RWPE2 (cell line): Measurements from ENCODE around the gene SLC7A6.

Source experiments
- ATAC-seq: fragments of 200-7000 bp; cut with Tn5 transposase; 3 replicates; pipeline ENCODE4 v1.9.1; 2021; ENCODE audit warnings: low read depth
- DNase-seq: peaks from one replicate; pipeline ENCODE4 v3.0.0-alpha.2; 2020; ENCODE audit warnings: low spot score
- H3K27ac ChIP-seq: fragments of 450-650 bp; 2 replicates; pipeline ENCODE4 v1.5.1; 2017; ENCODE audit warnings: mild to moderate bottlenecking; ENCODE audit not compliant: poor library complexity, severe bottlenecking
- H3K27me3 ChIP-seq: fragments of 250-450 bp; sonication (Bioruptor Pico); 2 replicates; pipeline ENCODE4 v1.5.1; 2021; ENCODE audit warnings: mild to moderate bottlenecking, moderate library complexity; ENCODE audit not compliant: insufficient read depth, poor library complexity, severe bottlenecking
- H3K36me3 ChIP-seq: fragments of 250-450 bp; sonication (Bioruptor Pico); 2 replicates; pipeline ENCODE4 v1.5.1; 2020; ENCODE audit warnings: low read depth, mild to moderate bottlenecking, moderate library complexity
- H3K4me1 ChIP-seq: fragments of 250-450 bp; sonication (Bioruptor Pico); 2 replicates; pipeline ENCODE4 v1.5.1; 2021; ENCODE audit warnings: mild to moderate bottlenecking, moderate library complexity; ENCODE audit not compliant: insufficient read depth, poor library complexity, severe bottlenecking
- H3K4me3 ChIP-seq: fragments of 250-450 bp; sonication (Bioruptor Pico); 2 replicates; pipeline ENCODE4 v1.5.1; 2021; ENCODE audit warnings: mild to moderate bottlenecking, moderate library complexity; ENCODE audit not compliant: severe bottlenecking
- H3K9me3 ChIP-seq: fragments of 250-450 bp; sonication (Bioruptor Pico); 2 replicates; pipeline ENCODE4 v1.5.1; 2021; ENCODE audit warnings: mild to moderate bottlenecking, moderate library complexity; ENCODE audit not compliant: severe bottlenecking
- CTCF ChIP-seq: fragments of 450-650 bp; IDR thresholded peaks from one replicate; pipeline ENCODE4 v1.5.1; 2017; ENCODE audit warnings: mild to moderate bottlenecking, moderate library complexity; ENCODE audit not compliant: poor library complexity, severe bottlenecking

Gene SLC7A6

GRCh38 chr16:68217506-68217905 is 46.8 kb upstream of the SLC7A6 start:
- no peak for TF ChIP-seq CTCF
- ATAC-seq = no peak

GRCh38 chr16:68219725-68220351 is 44.5 kb upstream of the SLC7A6 start:
- DNase-seq (no peak), ATAC-seq (no peak)
- Histone ChIP-seq H3K27me3 (no peaks in the 10 kb centered on the region), H3K9me3 (no peaks in the 10 kb centered on the region), H3K36me3 (no peaks in the 10 kb centered on the region; the same call in 1 of the 2 replicates), H3K4me3 (no peak overlapping the region), H3K4me1 (no peaks in the 10 kb centered on the region), H3K27ac (no peak overlapping the region)
- TF ChIP-seq CTCF = no peak

More at GRCh38 chr16:68217506-68217905, 46.8 kb upstream of the SLC7A6 start:
- Histone ChIP-seq H3K4me1 (no peaks in the 10 kb centered on the region), H3K27ac (no peak overlapping the region), H3K27me3 (no peaks in the 10 kb centered on the region), H3K9me3 (no peaks in the 10 kb centered on the region), H3K4me3 (no peak overlapping the region), H3K36me3 (no peaks in the 10 kb centered on the region; the same call in 1 of the 2 replicates)
- DNase-seq = no peak

GRCh38 chr16:68223072-68223471 is 41.3 kb upstream of the SLC7A6 start:
- no peaks in the 10 kb centered on the region for H3K36me3 ChIP-seq
- no peak overlapping the region for H3K4me3 ChIP-seq
- no peak for TF ChIP-seq CTCF
- no peak overlapping the region for H3K27ac ChIP-seq
- no peaks in the 10 kb centered on the region for H3K4me1 ChIP-seq
- DNase-seq = no peak
- H3K27me3 ChIP-seq = no peaks in the 10 kb centered on the region
- ATAC-seq = no peak
- no peaks in the 10 kb centered on the region for H3K9me3 ChIP-seq

- TF ChIP-seq CTCF = no peak
- DNase-seq = no peak
- H3K36me3 ChIP-seq = peaks cover 26% of the 10 kb centered on the region
- no peak overlapping the region for H3K27ac ChIP-seq
- no peaks in the 10 kb centered on the region for H3K27me3 ChIP-seq
- ATAC-seq = no peak
- H3K4me3 ChIP-seq = no peak overlapping the region
- H3K4me1 ChIP-seq = no peaks in the 10 kb centered on the region
- no peaks in the 10 kb centered on the region for H3K9me3 ChIP-seq
These were observed 38.2 kb upstream of the SLC7A6 start for GRCh38 chr16:68226116-68226515.

- Histone ChIP-seq H3K4me3 (no peak overlapping the region), H3K27ac (no peak overlapping the region), H3K36me3 (peaks cover 26% of the 10 kb centered on the region), H3K9me3 (no peaks in the 10 kb centered on the region), H3K4me1 (no peaks in the 10 kb centered on the region), H3K27me3 (no peaks in the 10 kb centered on the region)
- no peak for TF ChIP-seq CTCF
- ATAC-seq (0 out of 3 replicates have a peak, but pooled peaks have one; percentile 8), DNase-seq (no peak)
These were observed 37.0 kb upstream of the SLC7A6 start for GRCh38 chr16:68227183-68227793.
